HG03575 (cell line): ENCODE results near the gene CD4.

Experiments
- ATAC-seq: cut with Tn5 transposase; IDR thresholded peaks from one replicate; pipeline ENCODE4 v1.9.1; 2021; ENCODE audit not compliant: unreplicated experiment, insufficient number of reproducible peaks, low FRiP score; ENCODE audit errors: extremely low read depth

The CD4 gene

DNA sequence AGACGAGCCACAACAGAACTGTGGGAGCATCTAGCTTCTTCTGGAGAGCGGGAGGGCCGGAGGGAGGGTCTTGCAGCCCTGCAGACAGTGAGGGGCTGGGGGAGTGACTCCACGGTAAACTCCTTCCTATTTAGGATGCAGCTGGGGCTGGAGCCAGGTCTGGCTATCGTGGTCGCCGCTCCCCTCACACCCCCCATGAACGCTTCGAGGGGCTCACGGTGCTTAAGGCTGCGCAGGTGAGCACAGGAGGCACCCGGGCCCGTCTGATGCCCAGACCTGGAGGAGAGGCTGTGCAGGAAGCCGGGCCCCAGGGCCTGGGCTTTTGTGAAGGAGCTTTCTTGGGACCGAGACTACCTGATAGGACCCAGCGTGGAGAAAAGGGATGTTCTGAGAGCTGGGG, 47.5 kb downstream of the CD4 start:
- ATAC-seq = no peak

DNA sequence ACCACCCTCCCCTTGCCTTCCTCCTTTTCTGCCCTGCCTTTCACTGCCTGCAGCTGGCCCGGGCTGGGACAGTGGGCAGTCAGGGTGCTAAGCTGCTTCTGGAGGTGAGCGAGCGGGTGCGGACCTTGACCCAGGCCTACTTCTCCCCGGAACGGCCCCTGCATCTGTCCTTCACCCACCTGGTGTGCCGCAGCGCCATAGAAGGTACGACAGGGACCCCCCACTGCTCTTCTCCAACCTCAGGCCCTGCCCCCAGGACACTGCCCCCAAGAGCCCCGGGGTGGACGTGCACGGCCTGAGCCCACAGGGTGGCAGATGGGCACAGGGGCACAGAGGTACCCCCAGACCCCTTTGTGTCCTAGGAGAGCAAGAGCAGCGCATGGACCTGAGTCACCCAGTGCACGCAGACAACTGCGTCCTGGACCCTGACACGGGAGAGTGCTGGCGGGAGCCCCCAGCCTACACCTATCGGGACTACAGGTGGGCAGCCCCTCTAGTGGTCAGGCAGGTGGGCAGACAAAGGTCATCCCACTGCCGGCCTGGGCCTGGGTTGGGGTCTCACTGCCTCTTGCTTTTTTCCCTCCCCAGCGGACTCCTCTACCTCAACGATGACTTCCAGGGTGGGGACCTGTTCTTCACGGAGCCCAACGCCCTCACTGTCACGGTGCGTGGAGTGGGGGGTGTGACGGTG, 48.2 kb downstream of the CD4 start:
- no peak for ATAC-seq

DNA sequence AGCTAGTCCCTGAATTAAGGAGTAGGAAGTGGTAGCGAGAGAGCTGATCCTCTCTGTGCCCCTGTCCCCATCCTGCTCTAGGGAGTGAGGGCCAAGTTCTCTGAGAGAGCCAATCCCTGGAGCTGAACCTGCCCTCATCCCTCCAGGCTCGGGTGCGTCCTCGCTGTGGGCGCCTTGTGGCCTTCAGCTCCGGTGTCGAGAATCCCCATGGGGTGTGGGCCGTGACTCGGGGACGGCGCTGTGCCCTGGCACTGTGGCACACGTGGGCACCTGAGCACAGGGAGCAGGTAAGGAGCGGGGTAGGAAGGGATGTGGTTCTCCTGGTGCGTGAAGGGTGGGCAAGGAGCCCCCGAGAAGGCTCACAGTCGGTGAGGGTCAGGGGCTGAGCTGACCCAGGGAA, 49.5 kb downstream of the CD4 start:
- no peak for ATAC-seq

DNA sequence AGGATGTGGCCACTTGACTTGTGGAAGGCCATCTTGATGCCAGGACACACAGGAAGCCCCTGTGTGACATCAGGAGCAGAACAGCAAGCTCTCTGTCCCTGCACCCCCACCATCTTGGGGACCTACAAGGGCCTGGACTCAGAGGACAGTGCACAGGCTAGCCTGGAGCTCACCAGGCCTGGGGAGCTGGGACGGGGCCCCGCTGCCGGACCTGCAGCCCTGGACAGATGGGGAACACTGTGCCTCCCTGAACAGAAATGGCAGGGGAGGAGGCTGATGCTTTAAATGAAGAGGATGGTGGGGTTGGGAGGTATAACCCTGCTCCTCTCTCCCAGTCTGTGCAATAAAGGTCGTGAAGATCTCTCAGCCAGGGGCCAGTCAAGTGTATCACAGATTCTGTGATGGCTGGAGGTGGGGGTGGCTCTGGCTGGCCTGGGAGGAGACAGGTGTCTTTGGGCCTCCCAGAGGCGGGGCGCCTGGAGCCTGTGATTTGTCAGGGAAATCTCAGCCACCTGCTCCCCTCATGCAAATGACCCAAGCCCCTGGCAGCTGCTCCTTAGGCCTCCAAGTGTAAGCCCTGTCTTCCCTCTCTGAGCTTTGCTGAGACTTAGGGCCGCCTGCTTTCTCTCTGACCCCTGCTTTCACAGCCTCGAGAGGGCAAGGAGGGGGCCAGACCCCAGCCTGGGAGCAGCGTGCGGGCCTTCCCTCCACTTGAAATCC, 50.3 kb downstream of the CD4 start:
- ATAC-seq = no peak

DNA sequence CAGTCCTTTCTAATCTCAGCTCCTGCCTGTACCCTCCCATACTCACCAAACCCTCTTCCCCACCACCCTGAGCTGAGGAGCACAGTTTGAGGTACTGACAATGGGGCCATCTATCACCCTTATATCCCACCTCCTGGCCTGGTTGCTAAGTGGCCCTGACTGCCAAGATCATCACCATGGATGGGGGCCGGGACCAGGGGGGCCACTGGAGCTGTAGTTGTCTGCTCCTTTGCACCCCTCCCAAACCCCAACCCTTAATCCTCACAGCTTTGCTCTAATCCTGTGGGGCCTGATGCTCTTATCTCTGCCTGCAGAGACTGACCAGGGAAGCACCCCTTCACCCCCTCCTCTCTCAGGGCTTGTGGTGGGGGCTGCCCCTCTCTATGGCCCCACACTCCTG, 51.0 kb downstream of the CD4 start:
- ATAC-seq = no peak

DNA sequence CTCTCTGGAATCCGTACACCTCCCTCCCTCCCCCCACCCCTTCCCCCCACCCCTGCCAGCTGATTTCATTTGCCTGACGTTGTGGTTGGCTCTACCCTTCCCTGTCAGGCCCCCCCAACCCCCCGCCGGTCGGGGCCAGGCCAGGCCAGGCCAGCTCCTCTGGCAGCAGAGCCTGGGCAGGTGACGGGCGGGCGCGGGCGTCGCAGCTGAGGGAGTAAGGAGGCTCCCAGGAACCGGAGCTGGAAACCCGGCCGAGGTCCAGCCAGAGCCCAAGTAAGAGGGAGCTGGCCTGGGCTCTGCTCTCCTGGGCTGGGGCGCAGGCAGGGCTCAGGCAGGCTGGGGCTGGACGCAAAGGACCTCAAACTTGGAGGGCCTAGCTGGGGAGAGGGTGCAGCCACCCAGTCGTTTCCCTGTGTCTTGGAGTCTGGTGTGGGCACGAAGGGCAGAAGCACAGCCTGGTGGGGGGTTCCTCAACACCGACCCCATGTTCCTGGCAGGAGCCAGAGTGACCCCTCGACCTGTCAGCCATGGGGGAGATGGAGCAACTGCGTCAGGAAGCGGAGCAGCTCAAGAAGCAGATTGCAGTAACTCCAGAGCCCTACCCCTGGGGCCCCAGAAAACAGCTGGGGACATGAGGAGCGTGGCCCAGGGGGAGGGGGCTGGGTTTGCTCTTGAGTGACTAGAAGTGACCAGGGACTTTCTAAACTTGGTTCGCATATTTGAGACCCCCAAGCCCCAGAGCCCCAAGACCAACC, 51.6 kb downstream of the CD4 start, which contains the start of gene GNB3:
GNB3 (plus strand) TSS at position 165 of the 755 bp plus-strand sequence; CDS start at position 528, 363 bp downstream.
- no peak for ATAC-seq

DNA sequence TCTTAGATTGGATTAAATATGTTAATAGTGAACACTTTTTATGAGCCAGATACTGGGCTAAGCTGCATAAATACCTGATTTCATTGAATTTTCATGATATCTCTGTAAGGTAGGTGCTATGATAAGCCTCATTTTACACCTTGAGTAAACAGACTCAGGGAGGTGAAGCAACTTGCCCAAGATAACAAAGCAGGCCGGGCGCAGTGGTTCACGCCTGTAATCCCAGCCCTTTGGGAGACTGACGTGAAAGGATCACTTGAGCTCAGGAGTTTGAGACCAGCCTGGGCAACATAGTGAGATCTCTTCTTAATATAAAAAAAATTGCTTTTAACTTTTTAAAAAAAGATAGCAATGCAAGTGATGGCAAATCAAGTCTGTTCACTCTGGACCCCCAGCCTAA, 52.7 kb downstream of the CD4 start:
- ATAC-seq = no peak

DNA sequence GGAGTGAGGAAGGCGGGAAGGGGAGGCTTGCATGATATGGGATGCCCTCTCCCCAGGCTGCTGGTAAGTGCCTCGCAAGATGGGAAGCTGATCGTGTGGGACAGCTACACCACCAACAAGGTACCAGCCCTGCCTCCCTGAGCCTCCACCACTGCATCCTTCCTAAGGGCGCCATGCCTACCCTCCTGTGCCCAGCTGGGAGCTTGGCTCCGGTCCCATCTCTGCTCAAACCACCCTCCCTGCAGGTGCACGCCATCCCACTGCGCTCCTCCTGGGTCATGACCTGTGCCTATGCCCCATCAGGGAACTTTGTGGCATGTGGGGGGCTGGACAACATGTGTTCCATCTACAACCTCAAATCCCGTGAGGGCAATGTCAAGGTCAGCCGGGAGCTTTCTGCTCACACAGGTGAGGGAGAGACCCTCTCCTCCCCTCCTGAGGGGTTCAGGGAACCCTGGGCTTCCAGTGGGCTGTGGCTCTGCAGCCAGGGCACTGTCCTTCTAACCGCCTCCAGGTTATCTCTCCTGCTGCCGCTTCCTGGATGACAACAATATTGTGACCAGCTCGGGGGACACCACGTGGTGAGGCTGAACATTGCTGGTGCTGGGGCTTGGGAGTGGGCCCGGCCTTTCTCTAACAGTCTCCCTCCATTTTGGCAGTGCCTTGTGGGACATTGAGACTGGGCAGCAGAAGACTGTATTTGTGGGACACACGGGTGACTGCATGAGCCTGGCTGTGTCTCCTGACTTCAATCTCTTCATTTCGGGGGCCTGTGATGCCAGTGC, 54.0 kb downstream of the CD4 start:
- ATAC-seq = no peak

DNA sequence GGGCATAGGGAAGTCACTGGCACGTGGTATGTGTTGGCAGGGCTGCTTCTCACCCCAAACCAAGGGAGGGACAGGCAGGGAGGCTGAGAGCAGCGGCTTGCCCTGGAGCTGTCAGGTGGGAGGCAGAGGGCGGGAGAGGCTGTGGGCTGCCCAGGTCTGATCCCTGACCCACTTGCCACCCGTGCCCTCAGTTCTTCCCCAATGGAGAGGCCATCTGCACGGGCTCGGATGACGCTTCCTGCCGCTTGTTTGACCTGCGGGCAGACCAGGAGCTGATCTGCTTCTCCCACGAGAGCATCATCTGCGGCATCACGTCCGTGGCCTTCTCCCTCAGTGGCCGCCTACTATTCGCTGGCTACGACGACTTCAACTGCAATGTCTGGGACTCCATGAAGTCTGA, 56.1 kb downstream of the CD4 start:
- ATAC-seq = no peak

DNA sequence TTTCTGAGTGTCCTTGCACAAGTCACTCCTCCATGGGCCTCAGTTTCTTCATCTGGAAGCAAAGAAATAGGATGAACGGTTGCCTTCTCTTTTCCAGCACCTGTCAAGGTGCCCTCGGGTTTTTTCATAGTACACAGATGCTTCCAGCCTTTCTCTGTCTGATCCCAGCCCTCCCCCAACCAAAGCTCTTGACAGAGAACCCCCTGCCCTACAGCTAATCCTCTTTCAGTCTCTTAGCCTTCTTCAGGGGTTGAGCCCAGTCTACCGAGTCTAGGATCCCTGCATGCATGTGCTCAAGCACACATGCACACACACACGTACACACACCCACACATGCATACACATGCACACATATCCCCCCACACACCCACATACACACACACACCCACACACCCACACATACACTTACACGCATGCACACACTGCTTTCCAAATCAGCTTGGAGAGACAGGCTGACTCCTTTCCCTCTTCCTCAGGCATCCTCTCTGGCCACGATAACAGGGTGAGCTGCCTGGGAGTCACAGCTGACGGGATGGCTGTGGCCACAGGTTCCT, 57.1 kb downstream of the CD4 start:
- ATAC-seq = no peak

DNA sequence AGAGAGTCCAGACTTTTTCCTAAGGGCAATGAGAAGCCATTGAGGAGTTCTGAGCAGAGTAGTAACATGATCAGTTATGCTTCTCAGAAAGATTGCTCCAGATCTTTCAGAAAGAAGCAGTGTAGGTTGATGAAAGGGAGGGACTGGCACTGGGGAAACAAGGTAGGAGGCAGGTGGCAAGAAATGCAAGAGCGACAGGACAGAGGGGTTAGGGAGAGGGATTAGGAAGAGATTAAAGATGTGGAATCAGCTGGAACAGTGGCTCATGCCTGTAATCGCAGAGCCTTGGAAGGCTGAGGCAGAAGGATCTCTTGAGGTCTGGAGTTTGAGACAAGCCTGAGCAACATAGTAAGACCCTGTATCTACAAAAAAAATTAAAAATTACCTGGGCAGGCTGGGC, 58.3 kb downstream of the CD4 start:
- ATAC-seq = no peak

DNA sequence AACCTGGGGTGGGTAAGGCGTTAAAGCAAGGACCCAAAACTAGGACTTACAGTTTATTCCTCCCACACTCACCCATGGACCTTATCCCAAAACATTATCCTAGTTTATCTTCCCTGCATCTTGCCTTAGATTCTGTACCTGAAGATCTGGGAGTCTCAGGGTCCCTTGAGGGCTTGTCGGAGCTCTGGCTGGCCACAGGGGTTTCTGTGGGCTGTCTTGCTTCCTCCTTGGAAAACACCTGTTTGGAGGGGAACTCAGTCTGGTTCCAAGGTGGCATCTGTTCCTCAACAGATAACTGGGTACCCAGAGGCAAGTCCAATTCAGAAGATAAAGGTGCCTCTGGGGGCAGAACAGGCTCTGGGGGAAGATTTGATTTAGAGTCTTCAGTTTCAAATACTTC, 60.1 kb downstream of the CD4 start:
- ATAC-seq = no peak

DNA sequence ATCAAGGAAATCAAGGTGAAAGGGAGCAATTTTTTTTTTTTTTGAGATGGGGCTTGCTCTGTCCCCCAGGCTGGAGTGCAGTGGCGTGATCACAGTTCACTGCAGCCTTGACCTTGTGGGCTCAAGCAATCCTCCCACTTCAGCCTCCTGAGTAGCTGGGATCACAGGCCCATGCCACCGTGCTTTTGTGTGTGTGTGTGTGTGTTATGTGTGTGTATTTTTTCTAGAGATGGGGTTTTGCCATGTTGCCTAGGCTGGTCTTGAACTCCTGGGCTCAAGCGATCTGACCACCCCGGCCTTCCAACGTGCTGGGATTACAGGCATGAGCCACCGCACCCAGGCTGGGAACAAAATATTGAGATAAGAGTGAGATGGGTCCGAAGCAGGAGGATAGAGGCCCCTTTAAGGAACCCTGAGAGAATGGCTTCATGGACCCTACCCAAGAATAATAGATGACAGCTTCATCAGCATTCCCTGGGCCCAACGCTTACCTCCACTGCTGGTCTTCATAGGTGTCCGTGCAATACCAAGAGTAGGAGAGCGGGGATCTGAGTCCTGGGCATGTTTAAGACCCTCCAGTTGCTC, 60.7 kb downstream of the CD4 start:
- no peak for ATAC-seq

DNA sequence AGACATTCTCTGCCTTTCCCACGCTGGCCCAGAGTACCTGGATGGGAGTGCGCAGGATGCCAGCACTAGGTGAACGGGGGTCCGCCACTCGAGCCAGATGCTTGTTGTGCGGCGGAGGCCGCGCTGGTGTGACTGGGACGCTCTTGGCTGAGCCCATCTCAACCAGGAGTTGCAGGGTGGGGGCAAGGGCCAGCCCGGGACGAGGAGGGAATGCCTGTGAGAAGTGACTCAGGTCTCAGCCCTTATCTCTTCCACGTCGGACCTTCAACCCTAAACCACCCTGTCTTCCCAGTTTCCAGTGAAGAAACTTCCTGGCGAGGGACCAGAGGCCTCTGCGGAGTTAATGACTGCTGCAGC, 61.4 kb downstream of the CD4 start:
- no peak for ATAC-seq

DNA sequence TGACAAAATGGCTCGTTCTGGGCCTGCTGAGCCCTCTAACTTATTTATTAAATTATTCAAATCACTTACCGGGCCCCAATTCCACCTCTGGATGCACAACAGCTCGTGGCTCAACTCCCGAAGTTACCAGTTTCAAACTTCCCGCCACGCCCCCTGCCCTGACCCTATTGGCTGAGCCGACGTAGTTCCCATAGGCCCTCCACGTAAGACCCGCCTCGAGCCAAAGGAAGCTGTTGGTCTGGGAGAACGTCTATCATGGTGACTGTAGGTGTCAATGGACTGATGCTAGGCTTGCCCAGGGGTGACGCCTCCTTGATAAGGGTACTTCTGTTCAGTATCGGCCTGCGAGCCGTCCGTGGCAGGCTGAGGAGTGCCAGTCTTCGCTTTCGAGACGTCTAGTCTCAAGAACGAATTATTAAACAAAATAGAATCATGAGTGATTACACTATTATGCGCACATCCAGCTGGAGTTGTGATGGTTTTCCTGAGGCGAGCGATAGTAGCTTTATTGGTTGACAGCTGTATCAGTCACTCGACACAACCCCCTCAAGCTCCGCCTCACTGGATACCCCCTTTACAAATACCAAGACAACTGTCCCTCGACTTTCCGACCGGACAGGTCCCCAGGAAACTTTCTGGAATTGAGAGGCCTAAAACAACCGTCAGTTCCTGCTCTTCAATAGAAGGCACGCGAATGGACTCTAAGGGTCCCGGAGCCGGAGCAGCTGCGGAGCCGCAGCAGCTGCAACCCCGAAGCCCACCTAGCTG, 62.0 kb downstream of the CD4 start, which contains the start of gene CDCA3:
CDCA3 (minus strand) TSS at position 134 of the 768 bp plus-strand sequence. CDS start 334 bp downstream, outside the sequence.
- peak; percentile 26 for ATAC-seq

DNA sequence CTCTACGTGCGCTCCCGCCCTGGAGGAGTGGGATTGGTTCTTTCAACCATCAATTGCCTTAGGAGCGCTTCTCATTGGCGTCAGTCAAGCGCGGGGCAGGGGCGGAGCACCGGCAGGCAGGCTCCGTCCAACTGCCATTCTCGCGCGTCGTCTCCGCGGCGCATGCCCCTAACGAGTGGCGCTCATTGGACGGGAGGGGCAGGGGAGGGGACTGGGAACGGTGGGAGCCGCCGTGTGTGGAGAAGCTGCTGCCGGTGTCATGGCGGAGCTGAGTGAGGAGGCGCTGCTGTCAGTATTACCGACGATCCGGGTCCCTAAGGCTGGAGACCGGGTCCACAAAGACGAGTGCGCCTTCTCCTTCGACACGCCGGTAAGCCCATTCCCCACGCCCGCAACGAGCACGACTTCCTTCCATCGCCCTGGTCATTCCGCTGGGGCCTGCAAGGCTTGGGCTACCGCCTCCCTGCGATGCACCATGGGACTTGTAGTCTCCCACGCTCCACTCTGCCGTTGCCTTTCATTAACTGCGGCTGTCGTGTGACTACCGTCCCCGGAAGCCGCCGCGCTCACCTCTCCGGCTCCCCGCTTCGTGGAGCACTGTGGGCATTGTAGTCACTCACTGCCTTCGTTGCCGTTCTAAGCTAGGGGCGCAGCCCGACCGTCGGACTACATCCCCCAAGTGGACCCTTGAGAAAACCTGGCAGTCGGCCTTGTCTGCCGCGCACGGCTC, 62.8 kb downstream of the CD4 start, which contains the start of gene USP5:
USP5 (plus strand) TSS at position 230 of the 730 bp plus-strand sequence; CDS start at position 260, 30 bp downstream.
- ATAC-seq = peak; percentile 52

DNA sequence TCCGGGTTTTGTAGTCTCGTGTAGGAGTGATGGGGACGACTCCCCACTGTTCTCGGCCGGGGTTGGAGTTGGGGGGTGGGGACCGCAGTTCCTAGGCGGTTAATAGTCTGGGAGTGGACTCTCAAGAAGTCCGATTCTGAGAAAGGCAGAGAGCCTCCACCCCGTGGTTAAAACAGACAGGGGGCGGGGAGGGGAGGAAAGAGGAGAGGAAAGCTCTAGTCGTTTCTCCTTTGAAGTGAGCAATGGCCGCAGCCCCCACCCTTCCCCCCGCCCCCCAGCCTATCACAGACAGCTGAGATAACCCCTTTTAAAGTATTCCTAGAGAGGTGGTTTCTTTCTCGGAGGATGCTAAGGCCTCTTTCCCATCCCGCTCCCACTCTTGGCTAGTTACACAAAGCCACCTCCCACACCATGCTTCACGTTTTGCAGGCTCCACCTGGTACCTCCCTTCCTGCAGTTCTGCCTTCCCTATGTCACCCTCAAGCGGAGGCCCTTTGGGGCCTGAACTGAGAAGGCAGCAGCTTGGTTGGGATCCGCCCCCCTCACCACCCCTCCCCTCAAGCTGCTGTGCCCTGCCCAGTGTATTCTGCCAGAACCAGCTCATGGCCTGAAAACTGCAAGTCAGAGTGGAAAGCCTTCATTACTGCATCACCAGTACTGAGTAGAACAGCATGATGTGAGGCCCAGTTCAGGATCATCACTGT, 63.5 kb downstream of the CD4 start:
- ATAC-seq = no peak
